NCI-H2227 treated with DMSO at 0.1 percent for 48 hours (cell line): Measurements from ENCODE around the gene KDM4B.

Experiments
- DNase-seq: peaks from one replicate; lab custom pipeline; 2025; lab: John Stamatoyannopoulos, UW

KDM4B gene

GRCh38 chr19:5070930-5071329 lies 102.0 kb downstream of the KDM4B start:
- DNase-seq: no peak

GRCh38 chr19:5071579-5071978 lies 102.7 kb downstream of the KDM4B start:
- DNase-seq: no peak

- DNase-seq: no peak
Observed at GRCh38 chr19:5072115-5072514, 103.2 kb downstream of the KDM4B start.

GRCh38 chr19:5073153-5073844 lies 104.4 kb downstream of the KDM4B start:
- DNase-seq: no peak

- DNase-seq: no peak
Observed at GRCh38 chr19:5074407-5074806, 105.5 kb downstream of the KDM4B start.

- no peak for DNase-seq
Observed at GRCh38 chr19:5074830-5075394, 106.0 kb downstream of the KDM4B start.

- DNase-seq: no peak
Observed at GRCh38 chr19:5075597-5075996, 106.7 kb downstream of the KDM4B start.

- no peak for DNase-seq
Observed at GRCh38 chr19:5076440-5077208, 107.7 kb downstream of the KDM4B start.

- DNase-seq: no peak
Observed at GRCh38 chr19:5077209-5077515, 108.2 kb downstream of the KDM4B start.

- no peak for DNase-seq
Observed at GRCh38 chr19:5078182-5078581, 109.3 kb downstream of the KDM4B start.

- no peak for DNase-seq
Observed at GRCh38 chr19:5078666-5079065, 109.8 kb downstream of the KDM4B start.

- DNase-seq: no peak
Observed at GRCh38 chr19:5079071-5079774, 110.3 kb downstream of the KDM4B start.

- DNase-seq: peak; percentile 43
Observed at GRCh38 chr19:5080030-5080654, 111.2 kb downstream of the KDM4B start.

GRCh38 chr19:5080809-5081208 lies 111.9 kb downstream of the KDM4B start:
- DNase-seq: no peak

- DNase-seq: no peak
Observed at GRCh38 chr19:5081443-5082161, 112.7 kb downstream of the KDM4B start.

- DNase-seq: peak; percentile 11
Observed at GRCh38 chr19:5083547-5083965, 114.6 kb downstream of the KDM4B start.

- no peak for DNase-seq
Observed at GRCh38 chr19:5085566-5085965, 116.7 kb downstream of the KDM4B start.

- DNase-seq: no peak
Observed at GRCh38 chr19:5086230-5086629, 117.3 kb downstream of the KDM4B start.

- DNase-seq: no peak
Observed at GRCh38 chr19:5086725-5087439, 118.0 kb downstream of the KDM4B start.

GRCh38 chr19:5089283-5089682 lies 120.4 kb downstream of the KDM4B start:
- no peak for DNase-seq

GRCh38 chr19:5090465-5091017 lies 121.6 kb downstream of the KDM4B start:
- no peak for DNase-seq
